SU-DHL-6 (cell line): ENCODE results near the gene CHN1.

Experiments
- H2AFZ ChIP-seq: fragments of 200-600 bp; sonication (generic); 2 replicates; pipeline ENCODE4 v1.6.1; 2014; ENCODE audit warnings: low read depth, mild to moderate bottlenecking, moderate library complexity, mixed read lengths, antibody characterized with exemption, low read length; ENCODE audit not compliant: severe bottlenecking
- H3F3A ChIP-seq: fragments of 200-600 bp; shearing (Covaris generic); 2 replicates; pipeline ENCODE4 v1.6.0; 2016; ENCODE audit warnings: antibody characterized with exemption, mild to moderate bottlenecking; ENCODE audit not compliant: insufficient read depth
- H3K27ac ChIP-seq: fragments of 200-600 bp; sonication (generic); 2 replicates; pipeline ENCODE4 v1.5.1; 2016; ENCODE audit warnings: low read depth, mild to moderate bottlenecking, low read length, moderate library complexity, mixed read lengths
- H3K27me3 ChIP-seq: fragments of 200-600 bp; sonication (generic), shearing (Covaris generic); 2 replicates; pipeline ENCODE4 v1.6.0; 2014; ENCODE audit warnings: mild to moderate bottlenecking, low read length
- H3K36me3 ChIP-seq: fragments of 200-600 bp; sonication (generic); 2 replicates; pipeline ENCODE4 v1.6.1; 2014; ENCODE audit warnings: mild to moderate bottlenecking, low read length, mixed read lengths
- H3K4me2 ChIP-seq: fragments of 300-600, 200-600 bp; shearing (Covaris generic), sonication (generic); 2 replicates; pipeline ENCODE4 v1.6.0; 2014; ENCODE audit warnings: low read length, low read depth, mild to moderate bottlenecking; ENCODE audit not compliant: poor library complexity, severe bottlenecking
- H3K4me3 ChIP-seq: fragments of 200-600 bp; sonication (generic); 2 replicates; pipeline ENCODE4 v1.5.1; 2014; ENCODE audit warnings: antibody characterized with exemption, low read length, mild to moderate bottlenecking, mixed read lengths; ENCODE audit not compliant: insufficient read depth, poor library complexity, severe bottlenecking
- H3K79me2 ChIP-seq: fragments of 200-600 bp; sonication (generic); 2 replicates; pipeline ENCODE4 v1.6.1; 2014; ENCODE audit warnings: mild to moderate bottlenecking, low read length, moderate library complexity; ENCODE audit not compliant: insufficient read depth
- H3K9ac ChIP-seq: fragments of 200-600 bp; sonication (generic); 2 replicates; pipeline ENCODE4 v1.7.0; 2014; ENCODE audit warnings: mild to moderate bottlenecking, low read length
- H3K9me2 ChIP-seq: fragments of 200-600 bp; sonication (generic); replicated peaks from 2 replicates; pipeline ENCODE4 v1.6.1; 2014; ENCODE audit warnings: low read length; ENCODE audit not compliant: insufficient read depth
- H3K9me3 ChIP-seq: fragments of 200-600 bp; sonication (generic); 2 replicates; pipeline ENCODE4 v1.6.1; 2014; ENCODE audit warnings: low read length, mixed read lengths; ENCODE audit not compliant: insufficient read depth
- H4K20me1 ChIP-seq: fragments of 200-600 bp; sonication (generic); 2 replicates; pipeline ENCODE4 v1.6.1; 2014; ENCODE audit warnings: low read depth, mild to moderate bottlenecking, antibody characterized with exemption, low read length, moderate library complexity, mixed read lengths
- CTCF ChIP-seq: fragments of 200-600 bp; sonication (generic); IDR thresholded peaks from one replicate; pipeline ENCODE4 v1.5.1; 2017; ENCODE audit warnings: antibody characterized with exemption, mild to moderate bottlenecking, low read length, moderate library complexity; ENCODE audit not compliant: insufficient read depth, poor library complexity, severe bottlenecking
- EZH2phosphoT487 ChIP-seq: fragments of 200-600 bp; sonication (generic), shearing (Covaris generic); conservative IDR thresholded peaks from 2 replicates; pipeline ENCODE4 v1.6.1; 2018; ENCODE audit warnings: mild to moderate bottlenecking, antibody characterized with exemption, low read length, moderate library complexity, mixed read lengths

CHN1 gene

GRCh38 chr2:174812037-174812436 is 193.1 kb downstream of the CHN1 start:
- no peak overlapping the region for H3K4me3 ChIP-seq
- H3K4me2 ChIP-seq = no peak overlapping the region
- H3K9me2 ChIP-seq = no peaks in the 10 kb centered on the region
- H3K9ac ChIP-seq = no peak overlapping the region
- no peaks in the 10 kb centered on the region for H4K20me1 ChIP-seq
- H3K79me2 ChIP-seq = no peaks in the 10 kb centered on the region
- TF ChIP-seq CTCF (no peak), EZH2phosphoT487 (no peak)
- no peaks in the 10 kb centered on the region for H3K36me3 ChIP-seq
- no peak overlapping the region for H2AFZ ChIP-seq
- no peak overlapping the region for H3K27ac ChIP-seq
- H3F3A ChIP-seq = no peaks in the 10 kb centered on the region
- H3K27me3 ChIP-seq = no peaks in the 10 kb centered on the region
- no peaks in the 10 kb centered on the region for H3K9me3 ChIP-seq

- H3K4me2 ChIP-seq = no peak overlapping the region
- H3K9me3 ChIP-seq = no peaks in the 10 kb centered on the region
- no peaks in the 10 kb centered on the region for H3K79me2 ChIP-seq
- no peak overlapping the region for H3K27ac ChIP-seq
- H3K4me3 ChIP-seq = no peak overlapping the region
- H4K20me1 ChIP-seq = no peaks in the 10 kb centered on the region
- H3F3A ChIP-seq = no peaks in the 10 kb centered on the region
- no peak overlapping the region for H3K9ac ChIP-seq
- no peaks in the 10 kb centered on the region for H3K9me2 ChIP-seq
- H3K27me3 ChIP-seq = no peaks in the 10 kb centered on the region
- TF ChIP-seq CTCF (no peak), EZH2phosphoT487 (no peak)
- no peak overlapping the region for H2AFZ ChIP-seq
- H3K36me3 ChIP-seq = no peaks in the 10 kb centered on the region
Observed at GRCh38 chr2:174807931-174808330, 197.2 kb downstream of the CHN1 start.

- Histone ChIP-seq H3K36me3 (no peaks in the 10 kb centered on the region), H2AFZ (no peak overlapping the region), H3K79me2 (no peaks in the 10 kb centered on the region), H3K9ac (no peak overlapping the region), H3K27me3 (no peaks in the 10 kb centered on the region), H3F3A (no peaks in the 10 kb centered on the region), H3K4me2 (no peak overlapping the region), H3K27ac (no peak overlapping the region), H4K20me1 (no peaks in the 10 kb centered on the region), H3K9me2 (no peaks in the 10 kb centered on the region), H3K9me3 (no peaks in the 10 kb centered on the region), H3K4me3 (no peak overlapping the region)
- no peak for TF ChIP-seq EZH2phosphoT487
- TF ChIP-seq CTCF = no peak
Observed at GRCh38 chr2:174805803-174806202, 199.4 kb downstream of the CHN1 start.
